Mesenchymal stem cell (in vitro differentiated cells and primary cell): Measurements from ENCODE around the gene MIOX.

ENCODE experiments used
- DNase-seq: peaks from one replicate; pipeline ENCODE4 v3.0.0-alpha.2; 2013
- H2AFZ ChIP-seq: one replicate; pipeline ENCODE4 v1.6.1; 2013; ENCODE audit warnings: low read depth, mild to moderate bottlenecking, control low read depth, inconsistent platforms, low read length, moderate library complexity
- H2AK5ac ChIP-seq: 2 replicates; pipeline ENCODE4 v1.6.1; 2013; ENCODE audit warnings: low read length, moderate library complexity, mild to moderate bottlenecking, inconsistent platforms; ENCODE audit not compliant: severe bottlenecking
- H2BK120ac ChIP-seq: one replicate; pipeline ENCODE4 v1.6.1; 2013; ENCODE audit warnings: low read depth, mild to moderate bottlenecking, inconsistent platforms, low read length, moderate library complexity
- H2BK12ac ChIP-seq, 2 experiments: one replicate each; pipeline ENCODE4 v1.6.1; 2013; ENCODE audit warnings: inconsistent platforms in 2 of 2, low read length in 2 of 2, mild to moderate bottlenecking in 2 of 2, moderate library complexity in 2 of 2, control low read depth in 1 of 2
- H2BK15ac ChIP-seq: one replicate; pipeline ENCODE4 v1.6.1; 2013; ENCODE audit warnings: mild to moderate bottlenecking, low read depth, inconsistent platforms; ENCODE audit not compliant: poor library complexity, severe bottlenecking
- H2BK5ac ChIP-seq: 2 replicates; pipeline ENCODE4 v1.6.1; 2013; ENCODE audit warnings: low read depth, mild to moderate bottlenecking, low read length, control low read depth, inconsistent platforms; ENCODE audit not compliant: poor library complexity, severe bottlenecking
- H3K14ac ChIP-seq, 2 experiments: one replicate each; pipeline ENCODE4 v1.6.1; 2013; ENCODE audit warnings: inconsistent platforms in 2 of 2, low read length in 2 of 2, control low read depth in 1 of 2, mild to moderate bottlenecking in 1 of 2, moderate library complexity in 1 of 2
- H3K18ac ChIP-seq, 2 experiments: one replicate each; pipeline ENCODE4 v1.6.1; 2013; ENCODE audit warnings: inconsistent platforms in 2 of 2, low read length in 2 of 2, control low read depth in 1 of 2, low read depth in 1 of 2, mild to moderate bottlenecking in 1 of 2
- H3K23ac ChIP-seq, 2 experiments: one replicate each; pipeline ENCODE4 v1.6.1; 2013; ENCODE audit warnings: inconsistent platforms in 2 of 2, low read length in 2 of 2, mild to moderate bottlenecking in 2 of 2, moderate library complexity in 2 of 2, control low read depth in 1 of 2
- H3K27ac ChIP-seq: 2 replicates; pipeline ENCODE4 v1.5.1; 2013; ENCODE audit warnings: mild to moderate bottlenecking, moderate library complexity, low read length, control low read depth, inconsistent platforms; ENCODE audit not compliant: poor library complexity, severe bottlenecking
- H3K27me3 ChIP-seq, 2 experiments: 2 replicates each; pipeline versions ENCODE4 v1.6.1 to v1.7.0; 2013; ENCODE audit warnings: low read length in 2 of 2, mild to moderate bottlenecking in 2 of 2, moderate library complexity in 2 of 2, control low read depth in 1 of 2, inconsistent platforms in 1 of 2; ENCODE audit not compliant: control insufficient read depth in 1 of 2, insufficient read depth in 1 of 2
- H3K36me3 ChIP-seq, 2 experiments: 2 replicates each; pipeline versions ENCODE4 v1.6.1 to v1.7.0; 2013; ENCODE audit warnings: low read length in 2 of 2, control low read depth in 1 of 2, inconsistent platforms in 1 of 2, low read depth in 1 of 2, mild to moderate bottlenecking in 1 of 2; ENCODE audit not compliant: insufficient read depth in 2 of 2, control insufficient read depth in 1 of 2
- H3K4ac ChIP-seq, 2 experiments: one replicate each; pipeline ENCODE4 v1.6.1; 2013; ENCODE audit warnings: inconsistent platforms in 2 of 2, low read length in 2 of 2, mild to moderate bottlenecking in 2 of 2, moderate library complexity in 2 of 2, control low read depth in 1 of 2, low read depth in 1 of 2
- H3K4me1 ChIP-seq: 2 replicates; pipeline ENCODE4 v1.6.1; 2013; ENCODE audit warnings: low read depth, low read length, control low read depth; ENCODE audit not compliant: control insufficient read depth, insufficient read depth
- H3K4me2 ChIP-seq: 2 replicates; pipeline ENCODE4 v1.6.1; 2013; ENCODE audit warnings: low read length, mild to moderate bottlenecking, inconsistent platforms; ENCODE audit not compliant: poor library complexity, severe bottlenecking
- H3K4me3 ChIP-seq, 2 experiments: 2 replicates each; pipeline versions ENCODE4 v1.5.1 to v1.7.0; 2013; ENCODE audit warnings: low read length in 2 of 2, mild to moderate bottlenecking in 2 of 2, control low read depth in 1 of 2, low read depth in 1 of 2; ENCODE audit not compliant: insufficient read depth in 1 of 2
- H3K79me1 ChIP-seq: replicated peaks from 2 replicates; pipeline ENCODE4 v1.6.1; 2013; ENCODE audit warnings: mild to moderate bottlenecking, control low read depth, low read length, inconsistent platforms; ENCODE audit not compliant: poor library complexity, severe bottlenecking
- H3K9ac ChIP-seq: 2 replicates; pipeline ENCODE4 v1.7.0; 2013; ENCODE audit warnings: mild to moderate bottlenecking, low read length, moderate library complexity
- H3K9me3 ChIP-seq: 2 replicates; pipeline ENCODE4 v1.7.0; 2013; ENCODE audit warnings: mild to moderate bottlenecking, low read length; ENCODE audit not compliant: control insufficient read depth
- H4K8ac ChIP-seq: one replicate; pipeline ENCODE4 v1.6.1; 2013; ENCODE audit warnings: inconsistent platforms, mild to moderate bottlenecking, low read length, moderate library complexity
- H4K91ac ChIP-seq: one replicate; pipeline ENCODE4 v1.6.1; 2013; ENCODE audit warnings: mild to moderate bottlenecking, low read length, inconsistent platforms
- WGBS: methylation state at CpG from one replicate; pipeline ENCODE4 v1.1.7; 2013; ENCODE audit warnings: mixed read lengths; 5-methylcytosine and 5-hydroxymethylcytosine counted together

MIOX gene

DNA sequence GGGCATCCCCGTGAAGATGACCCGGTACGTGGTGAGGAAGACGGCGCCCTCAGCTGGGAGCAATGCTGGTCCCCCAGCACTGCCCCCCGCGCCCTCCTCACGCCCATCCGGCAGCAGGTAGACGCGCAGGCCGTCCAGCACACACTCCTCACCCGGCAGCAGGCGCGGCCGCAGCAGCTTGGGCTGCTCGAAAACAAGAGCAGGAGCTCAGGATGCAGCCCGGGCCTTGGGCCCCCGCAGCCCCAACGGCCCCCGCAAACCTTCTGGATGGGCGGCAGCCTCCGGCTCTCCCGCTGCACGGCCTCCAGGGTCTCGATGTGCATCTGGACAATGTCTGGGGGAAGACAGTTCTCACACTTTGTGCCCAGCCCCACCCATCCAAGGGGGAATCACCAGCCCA, 25.1 kb upstream of the MIOX start:
- Histone ChIP-seq H3K9me3 (no peaks in the 10 kb centered on the region), H3K36me3 (peaks cover 91 to 98% of the 10 kb centered on the region in 2 experiments), H3K4ac (no peak overlapping the region), H2AFZ (no peak overlapping the region), H3K4me2 (no peak overlapping the region), H3K4me3 (no peak overlapping the region), H2BK12ac (no peak overlapping the region), H2BK5ac (no peak overlapping the region), H3K14ac (no peak overlapping the region), H2AK5ac (no peak overlapping the region), H3K27me3 (no peaks in the 10 kb centered on the region), H3K9ac (no peak overlapping the region), H4K8ac (no peak overlapping the region), H3K18ac (no peak overlapping the region), H2BK15ac (no peak overlapping the region), H3K4me1 (no peaks in the 10 kb centered on the region), H4K91ac (no peak overlapping the region), H3K79me1 (peaks cover 43% of the 10 kb centered on the region), H2BK120ac (no peak overlapping the region), H3K27ac (no peak overlapping the region), H3K23ac (no peak overlapping the region)
- no peak for DNase-seq
- 97% methylated on average over 26 of the region's 26 CpGs for WGBS

DNA sequence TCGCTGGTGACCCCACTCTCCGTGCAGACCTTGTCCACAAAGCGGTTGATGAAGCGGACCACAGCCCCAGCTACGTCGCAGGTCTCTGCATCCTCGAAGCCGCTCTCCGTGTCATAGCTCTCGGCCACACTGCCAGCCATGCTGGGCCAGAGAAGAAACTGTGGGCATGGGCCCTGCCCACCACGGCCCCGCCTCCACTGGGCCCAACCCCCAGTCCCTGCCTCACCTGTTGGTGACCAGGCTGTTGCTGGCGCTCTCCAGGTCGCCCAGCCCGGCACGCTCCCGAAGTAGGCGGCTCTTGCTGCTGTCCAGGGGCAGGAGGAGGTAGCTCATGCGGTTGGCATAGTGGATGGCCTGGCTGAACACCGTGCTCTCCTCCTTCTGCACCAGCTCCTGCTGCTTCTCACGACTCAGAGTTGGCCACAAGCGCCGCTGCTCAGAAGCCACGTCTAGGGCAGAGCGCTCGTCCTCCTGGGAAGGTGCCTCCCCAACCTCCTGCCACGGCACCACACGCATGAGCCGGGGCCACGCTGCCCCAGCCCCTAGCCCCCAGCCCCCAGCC, 24.6 kb upstream of the MIOX start:
- no peak overlapping the region for H3K4me3 ChIP-seq
- peaks cover 48% of the 10 kb centered on the region for H3K79me1 ChIP-seq
- H2AFZ ChIP-seq = no peak overlapping the region
- H4K91ac ChIP-seq = no peak overlapping the region
- WGBS = 94% methylated on average over 30 of the region's 30 CpGs
- H2BK15ac ChIP-seq = no peak overlapping the region
- no peak overlapping the region for H3K4me2 ChIP-seq
- H3K18ac ChIP-seq = no peak overlapping the region
- H2BK120ac ChIP-seq = no peak overlapping the region
- no peak overlapping the region for H3K27ac ChIP-seq
- H3K23ac ChIP-seq = no peak overlapping the region
- H2AK5ac ChIP-seq = no peak overlapping the region
- no peak for DNase-seq
- no peak overlapping the region for H2BK12ac ChIP-seq
- no peaks in the 10 kb centered on the region for H3K9me3 ChIP-seq
- no peak overlapping the region for H3K9ac ChIP-seq
- H3K4ac ChIP-seq = no peak overlapping the region
- H3K27me3 ChIP-seq = no peaks in the 10 kb centered on the region
- H3K4me1 ChIP-seq = peaks cover 1% of the 10 kb centered on the region
- peaks cover 91 to 98% of the 10 kb centered on the region in 2 experiments for H3K36me3 ChIP-seq
- H3K14ac ChIP-seq = no peak overlapping the region
- no peak overlapping the region for H2BK5ac ChIP-seq
- H4K8ac ChIP-seq = no peak overlapping the region

DNA sequence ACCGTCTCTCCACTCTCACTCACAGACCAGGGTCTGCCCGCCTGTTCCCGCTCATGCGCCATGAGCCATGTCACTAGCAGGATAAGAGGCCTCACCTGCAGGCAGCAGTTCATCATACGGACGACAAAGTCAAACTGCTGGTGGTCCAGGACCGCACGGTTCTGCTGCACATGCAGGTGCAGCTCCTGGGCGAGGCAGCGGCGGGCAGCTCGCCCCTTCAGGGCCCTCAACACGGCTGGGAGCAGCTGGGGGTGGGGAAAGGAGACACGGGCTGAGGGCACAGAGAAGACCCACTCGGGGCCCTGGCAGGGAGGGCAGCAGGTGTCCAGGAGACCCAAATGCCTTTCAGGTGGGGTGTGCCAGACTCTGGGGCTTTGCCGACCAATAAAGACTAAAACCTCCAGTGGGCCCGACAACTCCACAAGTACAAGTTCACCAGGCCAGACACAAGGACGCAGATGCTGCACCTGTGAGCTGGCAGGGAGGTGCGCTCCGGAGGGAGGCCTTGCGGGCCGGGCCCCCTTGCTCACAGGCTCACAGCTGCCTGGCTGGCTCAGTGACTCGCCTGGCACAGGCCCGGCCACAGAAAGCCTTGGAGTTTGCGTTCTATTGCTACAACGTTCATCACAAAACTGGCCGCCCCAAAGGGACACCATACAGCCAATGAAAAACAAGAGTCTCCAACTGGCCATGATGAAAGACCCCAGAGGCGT, 23.3 kb upstream of the MIOX start:
- Histone ChIP-seq H3K4me1 (peaks cover 8% of the 10 kb centered on the region), H3K4ac (no peak overlapping the region), H3K27ac (no peak overlapping the region), H2BK15ac (no peak overlapping the region), H3K27me3 (no peaks in the 10 kb centered on the region), H3K14ac (no peak overlapping the region), H2AK5ac (no peak overlapping the region), H4K91ac (no peak overlapping the region), H3K9ac (no peak overlapping the region), H3K79me1 (peaks cover 53% of the 10 kb centered on the region), H4K8ac (no peak overlapping the region), H2BK120ac (no peak overlapping the region), H3K4me3 (no peak overlapping the region), H3K23ac (no peak overlapping the region), H2BK12ac (no peak overlapping the region), H3K4me2 (no peak overlapping the region), H3K18ac (no peak overlapping the region), H2BK5ac (no peak overlapping the region), H2AFZ (no peak overlapping the region), H3K9me3 (no peaks in the 10 kb centered on the region), H3K36me3 (peaks cover 85 to 99% of the 10 kb centered on the region in 2 experiments)
- WGBS = 96% methylated on average over 28 of the region's 28 CpGs
- no peak for DNase-seq

DNA sequence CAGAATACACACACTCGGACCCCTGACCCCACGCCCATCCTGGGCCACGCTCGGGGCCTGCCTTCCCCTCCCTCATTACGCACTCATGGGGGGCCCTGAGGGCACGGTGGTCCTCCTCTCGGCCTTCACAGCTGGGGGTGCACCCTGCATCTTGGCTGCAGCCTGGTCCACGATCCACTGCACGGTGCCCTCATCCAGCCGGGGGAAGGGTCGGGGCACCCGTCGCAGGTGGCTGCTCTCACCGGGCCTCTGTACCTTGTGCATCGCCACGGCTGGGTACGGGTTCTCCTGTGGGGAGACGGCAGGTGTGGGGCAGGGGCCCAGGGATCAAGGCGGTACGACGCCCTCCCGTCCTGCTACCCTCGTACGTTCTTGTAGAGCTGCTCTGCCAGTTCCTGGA, 22.2 kb upstream of the MIOX start:
- Histone ChIP-seq H2BK5ac (no peak overlapping the region), H4K91ac (no peak overlapping the region), H3K18ac (no peak overlapping the region), H4K8ac (no peak overlapping the region), H2BK15ac (no peak overlapping the region), H2BK120ac (no peak overlapping the region), H3K23ac (no peak overlapping the region), H3K79me1 (peaks cover 52% of the 10 kb centered on the region), H3K4me3 (no peak overlapping the region), H2AK5ac (no peak overlapping the region), H2BK12ac (no peak overlapping the region), H3K4ac (no peak overlapping the region), H3K9me3 (no peaks in the 10 kb centered on the region), H3K36me3 (peaks cover 74 to 88% of the 10 kb centered on the region in 2 experiments), H3K27ac (no peak overlapping the region), H2AFZ (no peak overlapping the region), H3K4me1 (peaks cover 15% of the 10 kb centered on the region), H3K9ac (no peak overlapping the region), H3K4me2 (no peak overlapping the region), H3K14ac (no peak overlapping the region), H3K27me3 (no peaks in the 10 kb centered on the region)
- WGBS = 97% methylated on average over 24 of the region's 24 CpGs
- DNase-seq = no peak
